H7 (cell line): Measurements from ENCODE around the gene CRX. TPM values are rescaled to one million over a fixed set of nuclear protein-coding genes. Genes with fewer than 3 reads are reported as not detected.
A peak's percentile ranks its signal among the peaks of the same experiment; 100 is the strongest.
"Not testable (repeated sequence)": the region's sequence is repeated elsewhere in the genome, so short reads cannot be mapped to it uniquely, and the experiment has no call there.

Experiments used
- DNase-seq: peaks from one replicate; pipeline ENCODE4 v3.0.0; 2012
- H3K27me3 ChIP-seq: 2 replicates; pipeline ENCODE4 v1.6.0; 2011; ENCODE audit warnings: mild to moderate bottlenecking, low read length; ENCODE audit not compliant: control insufficient read depth, insufficient read depth
- H3K36me3 ChIP-seq: replicated peaks from 2 replicates; pipeline ENCODE4 v1.5.1; 2011; ENCODE audit warnings: low read length; ENCODE audit not compliant: control insufficient read depth, insufficient read depth
- H3K4me3 ChIP-seq: 2 replicates; pipeline ENCODE4 v1.5.1; 2011; ENCODE audit warnings: low read depth, mild to moderate bottlenecking, control low read depth, low read length, moderate library complexity; ENCODE audit not compliant: insufficient read depth
- total RNA-seq: library from RNA; depleted of rRNA; stranded (reverse); fragments of >200 nt; shearing (Covaris generic); gene quantifications from 2 replicates; pipeline ENCODE4 v1.2.3, GENCODE V29; 2014; rRNA removed

The CRX gene
- total RNA-seq, result 0.07 and 0.63 TPM in 2 replicates

DNA sequence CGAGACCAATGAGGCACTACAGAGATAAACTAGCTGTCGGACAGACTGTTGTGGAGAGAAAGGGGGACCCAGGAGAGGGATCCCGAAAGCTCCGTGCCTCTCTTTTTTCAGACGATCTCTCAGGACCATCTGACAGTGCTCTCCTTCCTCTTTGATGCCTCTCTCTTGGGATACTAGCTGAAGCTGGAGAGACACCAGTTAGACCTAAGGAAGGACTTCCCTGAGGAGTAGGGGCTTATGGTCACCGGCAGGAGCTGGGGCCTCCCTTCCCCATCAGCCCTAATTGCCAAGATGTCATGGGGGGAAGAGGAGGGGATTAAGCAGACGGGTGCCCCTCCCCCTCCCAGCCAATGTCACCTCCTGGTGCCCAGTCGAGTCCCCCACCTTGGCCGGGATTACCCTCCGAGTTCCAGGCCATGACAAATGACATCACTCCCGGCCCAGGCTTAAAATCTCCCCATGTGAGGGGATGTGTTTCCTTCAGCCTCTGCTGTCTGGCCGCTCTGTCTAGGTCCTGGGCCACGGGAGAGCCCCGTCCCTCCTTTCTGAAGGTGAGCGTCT, at the start of gene CRX:
Gene CRX (plus strand): TSS at position 478 of the 561 bp plus-strand sequence. CDS start 12,507 bp downstream, outside the sequence.
- Histone ChIP-seq H3K4me3 (no peak within 1 kb of the TSS), H3K27me3 (no peaks in the 10 kb centered on the region), H3K36me3 (no peaks in the 10 kb centered on the region)
- DNase-seq, result peak; percentile 46

DNA sequence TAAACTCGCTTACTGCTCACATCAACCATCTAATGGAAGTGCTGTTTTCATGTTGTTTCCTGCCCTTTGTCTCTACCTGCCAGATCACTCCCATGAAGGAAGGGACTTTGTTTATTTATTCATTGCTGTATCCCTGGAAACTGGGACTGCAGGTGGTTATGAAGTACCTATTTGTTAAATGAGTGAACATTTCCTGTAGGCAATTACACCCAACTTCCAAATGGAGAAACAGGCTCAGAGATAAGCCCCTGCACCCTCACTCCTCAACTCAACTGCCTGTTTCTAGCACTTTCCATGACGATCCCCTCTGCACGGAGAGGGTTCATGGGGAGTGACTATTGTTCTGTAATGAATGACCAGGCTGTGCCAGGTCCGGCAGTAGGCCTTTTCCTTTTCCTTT, 45.2 kb upstream of the CRX start:
- H3K4me3 ChIP-seq, result no peak overlapping the region
- H3K36me3 ChIP-seq, result peaks cover 11% of the 10 kb centered on the region
- H3K27me3 ChIP-seq, result no peaks in the 10 kb centered on the region
- DNase-seq, result peak; percentile 49

DNA sequence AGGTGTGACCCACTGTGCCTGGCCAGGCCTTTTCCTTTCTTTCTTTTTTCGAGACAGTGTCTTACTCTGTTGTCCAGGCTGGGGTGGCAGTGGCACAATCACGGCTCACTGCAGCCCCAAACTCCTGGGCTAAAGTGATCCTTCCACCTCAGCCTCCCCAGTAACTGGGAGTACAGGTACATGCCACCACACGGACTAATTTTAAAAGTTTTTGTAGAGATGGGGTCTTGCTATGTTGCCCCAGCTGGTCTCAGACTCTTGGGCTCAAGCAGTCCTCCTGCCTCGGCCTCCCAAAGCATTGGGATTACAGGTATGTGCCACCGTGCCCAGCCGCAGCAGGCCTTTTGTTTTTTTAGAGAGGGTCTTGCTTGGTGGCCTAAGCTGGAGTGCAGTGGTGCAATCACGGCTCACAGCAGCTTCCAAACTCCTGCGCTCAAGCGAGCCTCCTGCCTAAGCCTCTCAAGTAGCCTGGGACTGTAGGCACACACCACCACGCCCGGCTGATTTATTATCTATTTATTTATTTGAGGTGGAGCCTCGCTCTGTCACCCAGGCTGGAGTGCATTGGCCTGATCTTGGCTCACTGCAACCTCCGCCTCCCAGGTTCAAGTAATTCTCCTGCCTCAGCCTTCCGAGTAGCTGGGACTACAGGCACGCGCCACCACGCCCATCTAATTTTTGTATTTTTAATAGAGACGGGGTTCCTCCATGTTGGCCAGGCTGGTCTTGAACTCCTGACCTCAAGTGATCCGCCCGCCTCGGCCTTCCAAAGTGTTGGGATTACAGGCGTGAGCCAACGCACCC, 44.3 kb upstream of the CRX start:
- peaks cover 18% of the 10 kb centered on the region for H3K36me3 ChIP-seq
- not testable (repeated sequence) for H3K27me3 ChIP-seq, DNase-seq
- peak overlapping the region; percentile 88 for H3K4me3 ChIP-seq

DNA sequence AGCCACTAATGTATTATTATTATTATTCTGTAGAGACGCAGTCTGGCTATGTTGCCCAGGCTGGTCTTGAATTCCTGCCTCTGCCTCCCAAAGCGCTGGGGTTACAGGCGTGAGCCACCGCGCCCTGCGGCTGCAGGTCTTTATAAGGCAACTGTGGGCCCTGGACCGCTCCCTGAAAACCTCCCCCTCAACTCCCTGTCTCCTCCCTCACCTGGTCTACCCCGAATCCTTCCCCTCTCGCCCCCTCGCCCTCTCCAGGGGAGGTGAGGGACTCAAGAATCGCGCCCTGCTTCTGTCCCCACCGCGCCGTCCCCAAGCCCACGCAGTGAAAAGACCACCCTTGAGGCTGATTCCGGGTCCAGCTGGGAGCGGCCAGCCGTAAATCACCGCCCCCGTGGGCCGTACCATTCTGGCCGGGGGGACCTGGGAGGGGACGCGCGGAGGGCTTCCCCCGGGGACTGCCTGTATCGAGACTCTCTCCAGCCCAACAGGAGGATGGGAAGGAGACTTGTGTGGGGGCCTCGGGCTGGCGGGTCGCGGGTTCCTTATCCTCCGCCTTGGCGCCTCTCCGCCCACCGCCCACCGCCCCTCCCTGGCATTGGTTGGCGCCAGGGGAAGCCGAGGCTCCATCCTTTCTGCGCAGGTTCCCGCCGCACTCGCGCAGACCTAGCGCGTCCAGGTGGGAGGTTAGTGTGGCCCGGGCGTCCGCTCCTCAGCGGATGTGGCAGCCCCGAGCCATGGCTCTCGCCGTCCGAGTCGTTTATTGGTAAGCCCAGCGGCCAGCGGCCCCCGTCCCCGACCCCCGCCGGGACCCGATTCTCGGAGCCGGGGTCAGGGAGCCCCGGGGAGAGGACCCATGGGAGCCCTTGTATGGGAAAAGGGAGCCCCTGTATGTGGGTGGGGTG, 43.4 kb upstream of the CRX start, which contains the start of gene SELENOW:
Gene SELENOW (plus strand): TSS at position 655 of the 905 bp plus-strand sequence. CDS start 83 bp downstream, at position 738.
- peak within 1 kb of the TSS; percentile 88 for H3K4me3 ChIP-seq
- peaks cover 21% of the 10 kb centered on the region for H3K36me3 ChIP-seq
- peak; percentile 96 for DNase-seq
- no peaks in the 10 kb centered on the region for H3K27me3 ChIP-seq

DNA sequence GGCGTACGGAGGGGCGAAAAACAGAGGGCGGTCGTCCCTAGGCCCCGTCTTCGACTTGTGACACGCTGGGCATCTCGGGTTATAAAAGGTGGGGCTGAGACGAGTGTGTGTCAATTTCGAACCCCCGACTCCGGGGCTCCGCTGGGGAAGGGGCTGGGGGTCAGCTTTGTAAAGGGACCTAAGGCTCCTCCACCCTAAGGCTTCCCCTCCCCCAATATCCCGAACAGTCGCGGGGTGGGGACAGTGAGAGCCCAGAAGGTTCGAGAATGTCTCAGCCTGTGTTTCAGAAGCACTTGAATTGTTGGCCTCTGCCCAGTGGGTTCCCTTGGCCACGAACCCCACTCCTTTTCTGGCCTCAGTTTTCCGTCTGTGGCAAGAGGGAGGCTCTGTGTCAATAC, 42.8 kb upstream of the CRX start:
- H3K27me3 ChIP-seq, result no peaks in the 10 kb centered on the region
- DNase-seq, result peak; percentile 67
- H3K4me3 ChIP-seq, result peak overlapping the region; percentile 88
- H3K36me3 ChIP-seq, result peaks cover 23% of the 10 kb centered on the region

DNA sequence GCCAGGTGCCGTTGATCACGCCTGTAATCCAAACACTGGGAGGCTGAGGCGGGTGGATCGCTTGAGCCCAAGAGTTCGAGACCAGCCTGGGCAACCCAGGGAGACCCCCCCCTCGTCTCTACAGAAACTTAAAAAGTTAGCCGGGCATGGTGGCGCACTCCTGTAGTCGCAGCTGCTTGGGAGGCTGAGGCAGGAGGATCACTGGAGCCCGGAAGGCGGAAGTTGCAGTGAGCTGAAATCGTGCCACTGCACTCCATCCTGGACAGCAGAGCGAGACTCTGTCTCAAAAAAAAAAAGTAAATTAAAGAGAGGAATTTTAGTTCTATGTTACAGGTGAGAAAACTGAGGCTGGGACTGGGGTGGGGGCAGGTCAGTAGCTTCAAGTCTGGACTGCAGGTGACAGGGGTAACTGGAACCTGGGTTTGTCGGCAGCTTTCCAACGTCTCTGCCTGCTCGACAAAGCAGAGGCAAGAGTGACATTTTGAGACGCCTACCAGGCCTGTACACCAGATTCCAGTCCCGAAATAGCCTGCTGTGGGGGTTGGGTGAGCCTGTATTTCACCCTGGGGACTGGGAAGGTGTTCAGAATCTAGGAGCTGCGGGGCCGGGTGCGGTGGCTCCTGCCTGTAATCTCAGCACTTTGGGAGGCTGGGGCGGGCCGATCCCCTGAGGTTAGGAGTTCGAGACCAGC, 42.1 kb upstream of the CRX start:
- H3K36me3 ChIP-seq, result peaks cover 25% of the 10 kb centered on the region
- peak overlapping the region; percentile 88 for H3K4me3 ChIP-seq
- no peaks in the 10 kb centered on the region for H3K27me3 ChIP-seq
- DNase-seq, result no peak

DNA sequence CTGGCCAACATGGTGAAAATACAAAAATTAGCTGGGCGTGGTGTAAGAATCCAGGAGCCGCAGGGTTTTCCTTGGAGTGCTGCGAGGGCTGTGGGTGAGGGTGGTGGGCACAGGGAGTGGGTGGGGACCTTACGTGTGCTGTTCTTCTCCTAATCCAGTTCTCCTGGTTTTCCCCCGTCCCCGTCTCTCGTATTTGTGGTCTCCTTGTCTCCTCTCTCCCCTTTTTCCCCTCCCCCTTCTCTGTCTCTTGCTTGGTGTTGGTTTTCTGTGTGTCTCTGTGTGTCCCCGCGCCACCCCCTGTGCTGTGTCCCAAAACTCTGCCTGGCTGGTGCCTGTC, 41.6 kb upstream of the CRX start:
- H3K4me3 ChIP-seq, result peak overlapping the region; percentile 10; the same call in 1 of the 2 replicates
- no peak for DNase-seq

DNA sequence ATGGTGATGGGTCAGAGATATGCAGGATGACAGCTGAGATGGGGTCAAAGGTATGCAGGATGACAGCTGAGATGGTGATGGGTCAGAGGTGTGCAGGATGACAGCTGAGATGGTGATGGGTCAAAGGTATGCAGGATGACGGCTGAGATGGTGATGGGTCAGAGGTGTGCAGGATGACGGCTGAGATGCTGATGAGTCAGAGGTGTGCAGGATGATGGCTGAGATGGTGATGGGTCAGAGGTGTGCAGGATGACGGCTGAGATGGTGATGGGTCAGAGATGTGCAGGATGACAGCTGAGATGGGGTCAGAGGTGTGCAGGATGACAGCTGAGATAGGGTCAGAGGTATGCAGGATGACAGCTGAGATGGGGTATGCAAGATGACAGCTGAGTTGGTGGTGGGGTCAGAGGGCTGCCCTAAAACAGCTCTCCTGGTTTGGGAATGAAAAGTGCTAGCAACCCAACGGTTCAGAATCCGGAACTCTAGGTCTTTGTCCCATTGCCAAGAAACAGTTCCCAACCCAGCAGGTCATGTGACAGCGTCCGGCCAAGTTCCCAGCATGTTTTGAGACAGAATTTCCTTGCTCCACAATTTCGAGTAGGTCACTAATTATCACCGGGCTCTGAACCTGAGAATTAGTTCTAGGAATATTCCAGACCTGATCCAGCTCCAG, 40.0 kb upstream of the CRX start:
- no peak for DNase-seq
- Histone ChIP-seq H3K27me3 (no peaks in the 10 kb centered on the region), H3K36me3 (peaks cover 30% of the 10 kb centered on the region), H3K4me3 (no peak overlapping the region)

More for the DNA sequence above, 41.6 kb upstream of the CRX start:
- Histone ChIP-seq H3K27me3 (no peaks in the 10 kb centered on the region), H3K36me3 (peaks cover 26% of the 10 kb centered on the region)

DNA sequence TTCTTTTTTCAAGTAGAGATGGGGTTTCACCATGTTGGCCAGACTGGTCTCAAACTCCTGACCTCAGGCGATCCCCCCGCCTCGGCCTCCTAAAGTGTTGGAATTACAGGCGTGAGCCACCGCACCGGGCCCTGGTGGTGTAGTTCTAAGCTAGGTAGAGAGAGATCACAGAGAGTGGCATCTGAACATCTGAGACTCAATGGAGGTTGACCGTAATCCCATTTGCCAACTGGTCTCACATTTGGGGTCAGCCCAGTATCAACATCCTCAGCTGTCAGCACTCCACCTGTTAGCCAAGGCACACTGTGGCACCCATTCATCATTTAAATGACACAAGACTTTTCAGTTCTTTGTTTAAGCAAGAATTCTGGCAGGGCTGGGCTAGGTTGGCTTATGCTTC, 35.2 kb upstream of the CRX start:
- Histone ChIP-seq H3K36me3 (peaks cover 19% of the 10 kb centered on the region), H3K4me3 (no peak overlapping the region), H3K27me3 (no peaks in the 10 kb centered on the region)
- no peak for DNase-seq

DNA sequence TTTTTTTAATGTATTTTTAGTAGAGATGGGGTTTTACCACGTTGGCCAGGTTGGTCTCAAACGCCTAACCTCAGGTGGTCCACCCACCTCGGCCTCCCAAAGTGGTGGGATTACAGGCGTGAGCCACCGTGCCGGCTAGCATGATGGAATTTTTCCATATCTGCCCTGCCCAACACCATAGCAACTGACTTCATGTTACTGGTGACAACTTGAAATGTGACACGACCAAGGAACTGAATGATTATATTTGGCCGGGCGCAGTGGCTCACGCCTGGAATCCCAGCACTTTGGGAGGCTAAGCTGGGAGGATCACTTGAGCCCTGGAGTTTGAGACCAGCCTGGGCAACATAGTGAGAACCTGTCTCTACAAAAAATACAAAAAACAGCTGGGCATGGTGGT, 34.4 kb upstream of the CRX start:
- H3K27me3 ChIP-seq, DNase-seq, H3K4me3 ChIP-seq: not testable (repeated sequence)
- H3K36me3 ChIP-seq, result peaks cover 12% of the 10 kb centered on the region

DNA sequence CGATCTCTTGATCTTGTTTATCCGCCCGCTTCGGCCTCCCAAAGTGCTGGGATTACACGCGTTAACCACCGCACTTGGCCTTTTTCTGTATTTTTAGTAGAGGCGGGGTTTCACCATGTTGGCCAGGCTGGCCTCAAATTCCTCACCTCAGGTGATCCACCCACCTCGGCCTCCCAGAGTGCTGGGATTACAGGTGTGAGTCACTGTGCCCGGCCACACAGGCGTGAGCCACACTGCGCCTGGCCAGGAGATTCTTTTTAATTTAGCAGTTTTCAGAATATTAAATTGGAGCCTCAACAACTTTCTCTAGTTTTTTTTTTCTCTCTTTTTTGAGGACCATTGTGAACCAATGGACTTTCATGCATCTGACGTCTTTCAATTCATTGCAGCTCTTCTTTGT, 31.9 kb upstream of the CRX start:
- not testable (repeated sequence) for H3K36me3 ChIP-seq, DNase-seq, H3K27me3 ChIP-seq, H3K4me3 ChIP-seq

DNA sequence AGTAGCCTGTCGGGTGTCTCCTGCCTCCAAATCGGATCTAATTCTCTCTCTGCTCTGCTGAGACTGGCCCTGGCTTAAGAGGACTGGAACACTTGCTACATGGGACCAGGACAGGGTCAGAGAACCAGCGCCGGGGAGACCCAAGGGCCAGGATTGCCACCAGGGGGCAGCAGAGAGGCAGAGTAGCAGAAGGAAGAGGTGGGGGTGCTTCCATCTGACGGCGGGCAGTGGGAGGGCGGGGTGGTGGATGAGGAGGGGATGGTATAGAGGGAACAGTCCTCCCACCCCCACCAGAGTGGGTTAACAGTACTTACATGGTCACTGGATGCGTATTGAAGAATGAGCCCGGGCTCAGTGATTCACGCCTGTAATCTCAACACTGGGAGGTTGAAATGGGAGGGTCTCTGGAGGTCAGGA, 31.3 kb upstream of the CRX start:
- Histone ChIP-seq H3K4me3 (no peak overlapping the region), H3K27me3 (no peaks in the 10 kb centered on the region), H3K36me3 (peaks cover 2% of the 10 kb centered on the region)
- DNase-seq, result peak; percentile 93

DNA sequence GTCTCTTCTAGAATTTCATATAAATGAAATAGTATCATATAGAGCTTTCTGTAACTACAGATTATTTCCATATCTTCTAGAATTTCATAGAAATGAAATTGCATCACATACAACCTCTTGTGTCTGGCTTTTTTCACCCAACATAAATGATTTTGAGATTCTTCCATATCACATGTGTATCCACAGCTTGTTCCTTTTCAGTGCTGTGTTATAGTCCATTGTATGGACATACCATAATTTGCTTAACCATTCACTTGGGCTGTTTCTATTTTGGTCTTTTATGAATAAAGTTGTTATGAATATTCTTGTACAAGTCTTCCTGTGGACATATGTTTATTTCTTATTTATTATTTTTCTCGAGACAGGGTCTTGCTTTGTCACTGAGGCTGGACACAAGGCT, 29.1 kb upstream of the CRX start:
- H3K27me3 ChIP-seq, result no peaks in the 10 kb centered on the region
- H3K4me3 ChIP-seq, result no peak overlapping the region
- H3K36me3 ChIP-seq, result no peaks in the 10 kb centered on the region
- no peak for DNase-seq

DNA sequence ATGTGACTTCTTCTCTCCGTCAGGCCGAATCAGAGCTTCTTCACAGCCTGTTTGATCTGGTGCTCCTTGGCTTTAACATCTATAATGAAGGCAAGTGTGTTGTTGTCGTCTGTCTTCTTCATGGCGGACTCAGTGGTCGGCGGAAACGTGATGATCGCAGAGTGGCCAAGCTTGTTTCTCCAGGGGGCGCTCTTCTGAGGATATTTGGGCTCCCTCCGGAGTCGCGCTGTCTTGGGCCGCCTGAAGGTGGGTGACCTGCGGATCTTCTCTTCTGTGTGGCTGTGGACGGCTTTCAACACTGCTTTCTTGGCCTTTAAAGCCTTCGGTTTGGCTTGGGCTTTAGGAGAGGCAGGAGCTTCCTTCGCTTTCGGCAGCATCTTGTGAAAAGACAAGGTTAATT, 27.2 kb upstream of the CRX start:
- Histone ChIP-seq H3K36me3 (no peaks in the 10 kb centered on the region), H3K4me3 (no peak overlapping the region), H3K27me3 (no peaks in the 10 kb centered on the region)
- DNase-seq, result peak; percentile 70
